Smooth muscle cell (in vitro differentiated cells): ENCODE measurements around the gene IQCH. TPM values are rescaled to one million over a fixed set of nuclear protein-coding genes. Genes with fewer than 3 reads are reported as not detected.

Source experiments
- DNase-seq: peaks from one replicate; lab custom pipeline; 2025; ENCODE audit not compliant: unreplicated experiment; lab: John Stamatoyannopoulos, UW
- H2AFZ ChIP-seq: fragments of 200-600 bp; sonication (generic); 2 replicates; pipeline ENCODE4 v1.6.0; 2016; ENCODE audit warnings: antibody characterized with exemption, low read depth, mild to moderate bottlenecking
- H3F3A ChIP-seq: fragments of 200-600 bp; sonication (generic); 2 replicates; pipeline ENCODE4 v1.6.0; 2017; ENCODE audit warnings: antibody characterized with exemption, low read depth
- H3K27ac ChIP-seq: fragments of 200-600 bp; sonication (generic); 2 replicates; pipeline ENCODE4 v1.5.1; 2016; ENCODE audit warnings: low read depth, mild to moderate bottlenecking
- H3K27me3 ChIP-seq: fragments of 200-600 bp; sonication (generic); 2 replicates; pipeline ENCODE4 v1.6.1; 2016; ENCODE audit warnings: low read depth, mild to moderate bottlenecking
- H3K36me3 ChIP-seq: fragments of 200-600 bp; sonication (generic); 2 replicates; pipeline ENCODE4 v1.5.1; 2016; ENCODE audit warnings: low read depth
- H3K4me1 ChIP-seq: fragments of 200-600 bp; sonication (generic); 2 replicates; pipeline ENCODE4 v1.5.1; 2016; ENCODE audit warnings: low read depth
- H3K4me2 ChIP-seq: fragments of 200-600 bp; sonication (generic); 2 replicates; pipeline ENCODE4 v1.6.0; 2016; ENCODE audit warnings: mild to moderate bottlenecking
- H3K4me3 ChIP-seq: fragments of 200-600 bp; sonication (generic); 2 replicates; pipeline ENCODE4 v1.5.1; 2016; ENCODE audit warnings: mild to moderate bottlenecking
- H3K79me2 ChIP-seq: fragments of 200-600 bp; sonication (generic); 2 replicates; pipeline ENCODE4 v1.6.0; 2016; ENCODE audit warnings: low read depth, mild to moderate bottlenecking
- H3K9ac ChIP-seq: fragments of 200-600 bp; sonication (generic); 2 replicates; pipeline ENCODE4 v1.6.0; 2016; ENCODE audit warnings: low read depth
- H3K9me3 ChIP-seq: fragments of 200-600 bp; sonication (generic); replicated peaks from 2 replicates; pipeline ENCODE4 v1.5.1; 2016; ENCODE audit warnings: low read depth
- H4K20me1 ChIP-seq: fragments of 200-600 bp; sonication (generic); 2 replicates; pipeline ENCODE4 v1.6.0; 2016; ENCODE audit warnings: low read depth
- WGBS: methylation state at CpG from one replicate; pipeline ENCODE4 v1.1.7; 2016; ENCODE audit warnings: low lambda C conversion rate; 5-methylcytosine and 5-hydroxymethylcytosine counted together
- polyA plus RNA-seq: library from polyadenylated mRNA; unstranded; fragments of >200 nt; fragmentation: Nextera tagmentation; extraction: Ambion mirVana; gene quantifications from 2 replicates; pipeline ENCODE4 v1.2.1, GENCODE V29; 2016
- total RNA-seq: library from RNA; depleted of rRNA; stranded (reverse); fragments of >200 nt; gene quantifications from 2 replicates; pipeline ENCODE4 v1.2.3, GENCODE V29; 2014
- TF ChIP-seq, protein P1 (sequence below): fragments of 200-600 bp; sonication (generic); IDR thresholded peaks from 2 replicates; pipeline ENCODE4 v1.5.1; 2017; ENCODE audit warnings: borderline replicate concordance, mild to moderate bottlenecking, antibody characterized with exemption; ENCODE audit not compliant: insufficient read depth, poor library complexity, severe bottlenecking

IQCH gene
- total and polyA plus RNA-seq, 2 experiments from 2014 or later, result 0.86 to 2.9 TPM

GRCh38 chr15:67509918-67510317 lies 255.3 kb downstream of the IQCH start:
- Histone ChIP-seq H3K79me2 (no peaks in the 10 kb centered on the region), H3K27ac (no peak overlapping the region), H3K4me1 (no peaks in the 10 kb centered on the region), H3K4me3 (no peak overlapping the region), H3K9me3 (no peaks in the 10 kb centered on the region), H3F3A (no peaks in the 10 kb centered on the region), H2AFZ (no peak overlapping the region), H3K4me2 (no peak overlapping the region), H4K20me1 (no peaks in the 10 kb centered on the region), H3K36me3 (no peaks in the 10 kb centered on the region), H3K9ac (no peak overlapping the region), H3K27me3 (no peaks in the 10 kb centered on the region)
- DNase-seq, result no peak
- TF ChIP-seq, protein P1, sequence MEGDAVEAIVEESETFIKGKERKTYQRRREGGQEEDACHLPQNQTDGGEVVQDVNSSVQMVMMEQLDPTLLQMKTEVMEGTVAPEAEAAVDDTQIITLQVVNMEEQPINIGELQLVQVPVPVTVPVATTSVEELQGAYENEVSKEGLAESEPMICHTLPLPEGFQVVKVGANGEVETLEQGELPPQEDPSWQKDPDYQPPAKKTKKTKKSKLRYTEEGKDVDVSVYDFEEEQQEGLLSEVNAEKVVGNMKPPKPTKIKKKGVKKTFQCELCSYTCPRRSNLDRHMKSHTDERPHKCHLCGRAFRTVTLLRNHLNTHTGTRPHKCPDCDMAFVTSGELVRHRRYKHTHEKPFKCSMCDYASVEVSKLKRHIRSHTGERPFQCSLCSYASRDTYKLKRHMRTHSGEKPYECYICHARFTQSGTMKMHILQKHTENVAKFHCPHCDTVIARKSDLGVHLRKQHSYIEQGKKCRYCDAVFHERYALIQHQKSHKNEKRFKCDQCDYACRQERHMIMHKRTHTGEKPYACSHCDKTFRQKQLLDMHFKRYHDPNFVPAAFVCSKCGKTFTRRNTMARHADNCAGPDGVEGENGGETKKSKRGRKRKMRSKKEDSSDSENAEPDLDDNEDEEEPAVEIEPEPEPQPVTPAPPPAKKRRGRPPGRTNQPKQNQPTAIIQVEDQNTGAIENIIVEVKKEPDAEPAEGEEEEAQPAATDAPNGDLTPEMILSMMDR, result no peak
- WGBS, result 97% methylated on average over 4 of the region's 4 CpGs

DNA sequence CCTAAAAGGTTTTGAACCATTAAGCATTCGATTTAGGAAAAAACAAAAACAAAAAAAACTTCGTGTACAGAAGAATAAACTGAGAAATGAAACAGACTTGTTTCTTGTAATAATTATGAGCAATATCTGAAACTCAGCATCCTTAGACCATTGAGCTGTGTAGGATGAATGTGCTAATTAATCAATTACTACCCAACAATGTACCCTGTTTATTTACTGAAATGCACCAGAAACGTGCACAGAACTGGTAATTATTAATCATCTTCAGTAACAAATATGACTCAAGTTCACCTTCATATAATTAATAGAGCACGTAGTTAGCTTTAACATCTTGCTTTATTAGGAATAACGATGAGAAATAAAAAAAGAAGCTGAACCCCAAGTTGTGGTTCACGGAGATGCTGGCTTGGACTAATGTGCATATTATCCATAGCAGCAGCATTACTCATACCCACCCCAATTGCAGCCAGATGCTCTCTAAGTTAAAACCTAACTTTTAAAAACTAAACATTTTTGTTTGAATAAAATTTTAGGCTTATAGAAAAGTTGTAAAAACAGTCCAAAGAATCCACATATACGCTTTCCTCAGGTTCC lies 256.1 kb downstream of the IQCH start:
- H3K27ac ChIP-seq, result no peak overlapping the region
- WGBS, result 70% methylated on average over 7 of the region's 7 CpGs
- no peaks in the 10 kb centered on the region for H3K36me3 ChIP-seq
- H3K4me3 ChIP-seq, result no peak overlapping the region
- H3K9ac ChIP-seq, result no peak overlapping the region
- no peaks in the 10 kb centered on the region for H3K79me2 ChIP-seq
- no peaks in the 10 kb centered on the region for H3F3A ChIP-seq
- H3K27me3 ChIP-seq, result no peaks in the 10 kb centered on the region
- DNase-seq, result no peak
- H2AFZ ChIP-seq, result no peak overlapping the region
- no peaks in the 10 kb centered on the region for H3K9me3 ChIP-seq
- TF ChIP-seq, protein P1, result no peak
- no peaks in the 10 kb centered on the region for H4K20me1 ChIP-seq
- no peaks in the 10 kb centered on the region for H3K4me1 ChIP-seq
- H3K4me2 ChIP-seq, result peak overlapping the region; percentile 13

GRCh38 chr15:67511606-67512005 lies 257.0 kb downstream of the IQCH start:
- Histone ChIP-seq H4K20me1 (no peaks in the 10 kb centered on the region), H2AFZ (no peak overlapping the region), H3K4me3 (no peak overlapping the region), H3K9me3 (no peaks in the 10 kb centered on the region), H3K4me2 (no peak overlapping the region), H3K4me1 (no peaks in the 10 kb centered on the region), H3K27ac (no peak overlapping the region), H3K9ac (no peak overlapping the region), H3K27me3 (no peaks in the 10 kb centered on the region), H3F3A (no peaks in the 10 kb centered on the region), H3K36me3 (no peaks in the 10 kb centered on the region), H3K79me2 (no peaks in the 10 kb centered on the region)
- no peak for DNase-seq
- WGBS, result 73% methylated on average over 2 of the region's 3 CpGs
- TF ChIP-seq, protein P1, result no peak

DNA sequence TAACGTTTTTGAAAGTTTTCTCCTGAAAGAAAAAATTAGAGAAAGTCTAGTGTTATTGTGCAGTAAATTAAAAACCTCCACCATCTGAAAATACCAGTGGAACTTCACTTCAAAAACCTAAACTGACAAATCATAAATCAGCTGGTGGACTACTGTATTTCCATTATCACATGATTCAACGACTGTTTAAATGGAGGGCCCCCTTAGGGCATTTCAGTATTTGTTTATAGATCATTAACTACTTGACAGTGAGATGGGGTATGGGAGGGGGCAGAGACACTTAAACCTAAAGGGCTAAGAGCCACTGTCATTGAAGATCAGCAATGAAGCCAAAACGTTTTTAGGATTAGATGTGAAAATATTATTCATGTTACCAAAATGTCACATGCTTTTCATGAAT lies 257.6 kb downstream of the IQCH start:
- 49% methylated on average over 3 of the region's 3 CpGs for WGBS
- Histone ChIP-seq H3K4me2 (no peak overlapping the region), H3K9me3 (no peaks in the 10 kb centered on the region), H2AFZ (no peak overlapping the region), H3K4me3 (no peak overlapping the region), H3K36me3 (no peaks in the 10 kb centered on the region), H3K4me1 (no peaks in the 10 kb centered on the region), H3K9ac (no peak overlapping the region), H3K79me2 (no peaks in the 10 kb centered on the region), H3F3A (no peaks in the 10 kb centered on the region), H4K20me1 (no peaks in the 10 kb centered on the region), H3K27me3 (no peaks in the 10 kb centered on the region), H3K27ac (no peak overlapping the region)
- TF ChIP-seq, protein P1, result no peak
- DNase-seq, result no peak
